OCI-M2 (cell line): ENCODE measurements around the gene EPN3.

ENCODE experiments used
- DNase-seq: peaks from one replicate; lab custom pipeline; 2025; ENCODE audit not compliant: unreplicated experiment; lab: John Stamatoyannopoulos, UW

The EPN3 gene

DNA sequence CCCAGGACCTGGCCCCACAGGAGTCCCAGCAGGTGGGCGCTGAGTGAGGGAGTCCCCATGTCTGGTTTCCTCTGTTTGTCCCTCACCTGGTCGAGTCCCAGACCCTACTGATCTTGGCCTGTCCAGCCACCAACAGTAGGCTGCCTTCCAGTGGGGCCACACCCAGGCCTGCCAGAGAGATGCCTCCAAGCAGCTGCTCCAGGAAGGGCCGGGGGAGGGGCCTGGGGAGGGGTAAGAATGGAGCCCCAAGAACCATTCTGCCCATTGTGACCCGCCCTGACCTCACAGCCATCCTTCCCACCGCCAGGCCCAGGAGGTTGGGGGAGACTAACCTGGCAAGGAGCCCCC is 15.2 kb downstream of the EPN3 start:
- no peak for DNase-seq

DNA sequence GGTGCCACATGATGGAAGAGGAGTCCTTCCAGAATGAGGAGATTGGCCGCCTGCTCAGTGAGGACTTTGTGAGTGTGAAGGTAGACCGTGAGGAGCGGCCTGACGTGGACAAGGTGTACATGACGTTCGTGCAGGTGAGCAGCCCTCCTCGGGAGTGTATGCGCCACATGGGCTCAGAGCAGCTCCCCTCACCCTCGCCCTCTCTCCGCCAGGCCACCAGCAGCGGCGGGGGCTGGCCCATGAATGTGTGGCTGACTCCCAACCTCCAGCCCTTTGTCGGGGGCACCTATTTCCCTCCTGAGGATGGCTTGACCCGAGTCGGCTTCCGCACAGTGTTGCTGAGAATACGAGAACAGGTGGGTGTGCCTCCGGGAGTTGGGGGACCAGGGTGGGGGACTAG is 16.3 kb downstream of the EPN3 start:
- no peak for DNase-seq

DNA sequence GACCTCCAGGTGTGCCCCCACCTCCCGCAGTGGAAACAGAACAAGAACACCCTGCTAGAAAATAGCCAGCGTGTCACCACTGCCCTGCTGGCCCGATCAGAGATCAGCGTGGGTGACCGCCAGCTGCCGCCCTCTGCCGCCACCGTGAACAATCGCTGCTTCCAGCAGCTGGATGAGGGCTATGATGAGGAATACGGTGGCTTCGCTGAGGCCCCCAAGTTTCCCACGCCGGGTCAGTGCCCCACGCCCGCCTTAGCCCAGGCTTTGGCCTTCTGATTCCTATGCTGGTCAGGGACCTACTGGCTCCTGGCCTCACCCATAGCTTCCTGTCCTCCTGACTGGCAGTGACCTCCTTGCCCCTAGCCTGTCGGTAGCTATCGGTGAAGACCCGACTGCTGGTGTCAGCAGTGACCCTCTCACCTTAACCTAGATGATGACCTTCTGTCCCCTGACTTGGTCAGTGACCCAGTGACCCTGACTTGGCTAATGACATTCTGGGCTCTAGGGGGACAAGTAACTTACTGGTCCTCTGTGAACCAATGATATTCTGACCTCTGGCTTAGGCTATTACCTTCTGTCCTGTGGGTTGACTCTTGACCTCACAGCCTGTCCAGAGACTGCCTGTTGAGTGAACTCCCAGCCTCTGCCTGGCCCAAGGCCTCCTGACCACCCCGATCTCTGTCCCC is 16.9 kb downstream of the EPN3 start:
- no peak for DNase-seq

DNA sequence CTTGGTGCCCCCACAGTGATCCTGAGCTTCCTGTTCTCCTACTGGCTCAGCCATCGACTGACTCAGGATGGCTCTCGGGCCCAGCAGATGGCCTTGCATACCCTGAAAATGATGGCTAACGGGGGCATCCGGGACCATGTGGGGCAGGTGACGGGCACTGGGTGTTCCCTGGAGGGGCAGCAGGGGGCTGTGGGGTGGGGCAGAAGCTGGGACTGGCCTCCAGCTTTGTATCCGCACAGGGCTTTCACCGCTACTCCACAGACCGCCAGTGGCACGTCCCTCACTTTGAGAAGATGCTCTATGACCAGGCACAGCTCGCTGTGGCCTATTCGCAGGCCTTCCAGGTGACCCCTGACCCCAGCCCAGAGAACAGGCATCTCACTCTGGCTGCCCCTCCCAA is 17.4 kb downstream of the EPN3 start:
- DNase-seq, result no peak

DNA sequence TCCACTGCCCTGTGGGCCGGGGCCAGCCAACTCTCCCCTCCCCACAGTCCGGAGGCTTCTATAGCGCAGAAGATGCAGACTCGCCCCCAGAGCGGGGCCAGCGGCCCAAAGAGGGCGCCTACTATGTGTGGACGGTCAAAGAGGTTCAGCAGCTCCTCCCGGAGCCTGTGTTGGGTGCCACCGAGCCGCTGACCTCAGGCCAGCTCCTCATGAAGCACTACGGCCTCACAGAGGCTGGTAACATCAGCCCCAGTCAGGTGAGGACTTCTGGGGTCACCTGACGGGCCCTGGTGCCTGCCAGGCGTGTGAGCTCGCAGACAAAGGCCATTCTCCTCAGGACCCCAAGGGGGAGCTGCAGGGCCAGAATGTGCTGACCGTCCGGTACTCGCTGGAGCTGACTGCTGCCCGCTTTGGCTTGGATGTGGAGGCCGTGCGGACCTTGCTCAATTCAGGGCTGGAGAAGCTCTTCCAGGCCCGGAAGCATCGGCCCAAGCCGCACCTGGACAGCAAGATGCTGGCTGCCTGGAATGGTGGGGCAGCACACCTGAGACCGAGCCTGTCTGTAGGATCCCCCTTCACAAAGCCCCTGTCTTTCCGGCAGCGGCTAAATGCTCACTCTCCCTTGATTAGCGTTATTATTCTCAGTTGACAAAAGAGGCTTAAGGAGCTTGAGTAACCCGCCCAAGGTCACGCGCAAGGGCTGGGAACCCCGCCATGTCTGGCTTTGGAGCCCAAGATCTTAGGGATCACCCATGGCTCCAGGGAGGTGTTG is 18.3 kb downstream of the EPN3 start:
- DNase-seq, result no peak

DNA sequence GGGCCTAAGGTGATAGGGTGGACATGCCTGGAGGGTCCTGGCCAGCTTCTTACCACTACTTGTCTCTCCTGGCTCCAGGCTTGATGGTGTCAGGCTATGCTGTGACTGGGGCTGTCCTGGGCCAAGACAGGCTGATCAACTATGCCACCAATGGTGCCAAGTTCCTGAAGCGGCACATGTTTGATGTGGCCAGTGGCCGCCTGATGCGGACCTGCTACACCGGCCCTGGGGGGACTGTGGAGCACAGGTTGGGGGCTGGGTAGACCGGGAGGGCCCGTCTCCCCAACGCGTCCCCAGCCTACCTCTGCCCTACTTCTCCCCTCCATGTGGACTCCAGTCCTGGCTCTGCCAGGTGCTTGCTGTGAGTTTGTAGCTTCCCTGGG is 18.9 kb downstream of the EPN3 start:
- no peak for DNase-seq

DNA sequence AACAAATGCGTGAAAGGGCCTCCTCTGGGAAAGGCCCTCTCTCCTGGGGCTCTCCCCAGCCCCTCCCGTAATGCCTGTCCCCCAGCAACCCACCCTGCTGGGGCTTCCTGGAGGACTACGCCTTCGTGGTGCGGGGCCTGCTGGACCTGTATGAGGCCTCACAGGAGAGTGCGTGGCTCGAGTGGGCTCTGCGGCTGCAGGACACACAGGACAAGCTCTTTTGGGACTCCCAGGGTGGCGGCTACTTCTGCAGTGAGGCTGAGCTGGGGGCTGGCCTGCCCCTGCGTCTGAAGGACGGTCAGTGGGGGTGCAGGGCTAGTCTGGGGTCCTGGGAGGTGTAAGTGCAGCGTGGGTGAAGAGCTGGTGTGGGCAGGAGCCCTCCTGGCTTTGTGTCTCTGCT is 19.3 kb downstream of the EPN3 start:
- DNase-seq, result no peak

DNA sequence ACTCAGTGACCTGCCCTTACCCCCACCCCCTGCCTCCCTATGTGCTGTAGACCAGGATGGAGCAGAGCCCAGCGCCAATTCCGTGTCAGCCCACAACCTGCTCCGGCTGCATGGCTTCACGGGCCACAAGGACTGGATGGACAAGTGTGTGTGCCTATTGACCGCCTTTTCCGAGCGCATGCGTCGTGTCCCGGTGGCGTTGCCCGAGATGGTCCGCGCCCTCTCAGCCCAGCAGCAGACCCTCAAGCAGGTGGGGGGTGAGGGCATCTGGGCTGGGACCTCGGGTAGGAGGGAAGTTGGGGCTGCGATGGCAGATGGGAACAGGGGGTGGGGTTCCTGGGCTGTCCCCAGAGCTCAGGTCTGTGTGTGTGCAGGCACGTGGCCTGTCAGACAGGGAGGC is 21.7 kb downstream of the EPN3 start:
- DNase-seq, result no peak

DNA sequence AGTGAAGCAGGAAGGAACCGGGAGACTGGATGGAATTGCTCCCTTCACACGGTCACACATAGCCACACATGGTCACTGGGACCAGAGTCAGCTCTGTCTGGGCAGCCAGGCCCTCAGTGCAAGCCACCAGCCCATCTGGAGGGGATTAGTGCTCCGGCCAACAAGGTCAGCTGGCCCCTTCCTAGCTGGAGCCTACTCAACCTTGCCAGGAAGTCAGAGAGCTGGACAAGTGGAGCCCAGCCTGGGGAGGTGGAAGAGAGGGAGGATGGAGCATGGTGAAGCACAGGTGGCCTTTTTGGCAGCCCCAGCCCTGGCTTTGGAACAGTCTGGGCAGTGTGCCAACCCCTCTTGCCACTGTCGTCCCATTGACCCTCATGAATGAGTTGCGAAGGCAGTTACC is 24.3 kb downstream of the EPN3 start:
- DNase-seq, result no peak

DNA sequence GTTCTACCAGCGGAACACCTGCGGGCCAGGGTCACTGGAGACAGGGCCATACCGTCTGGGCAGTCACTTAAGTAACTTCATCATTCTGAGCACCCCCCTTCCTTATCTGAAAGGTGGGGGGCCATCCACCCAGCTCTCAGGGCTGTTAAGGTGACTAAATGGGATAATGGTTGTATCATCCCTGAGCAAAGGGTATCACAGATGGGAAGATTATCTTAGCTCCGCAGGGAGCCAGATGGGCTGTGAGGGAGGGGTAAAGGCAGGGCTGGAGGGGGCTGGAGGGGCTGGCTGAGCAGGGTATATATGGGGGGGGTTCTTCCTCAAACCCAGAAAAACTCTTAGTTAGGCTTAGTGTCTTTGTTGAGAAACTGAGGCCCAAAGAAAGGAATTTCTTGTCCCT is 25.1 kb downstream of the EPN3 start:
- no peak for DNase-seq

DNA sequence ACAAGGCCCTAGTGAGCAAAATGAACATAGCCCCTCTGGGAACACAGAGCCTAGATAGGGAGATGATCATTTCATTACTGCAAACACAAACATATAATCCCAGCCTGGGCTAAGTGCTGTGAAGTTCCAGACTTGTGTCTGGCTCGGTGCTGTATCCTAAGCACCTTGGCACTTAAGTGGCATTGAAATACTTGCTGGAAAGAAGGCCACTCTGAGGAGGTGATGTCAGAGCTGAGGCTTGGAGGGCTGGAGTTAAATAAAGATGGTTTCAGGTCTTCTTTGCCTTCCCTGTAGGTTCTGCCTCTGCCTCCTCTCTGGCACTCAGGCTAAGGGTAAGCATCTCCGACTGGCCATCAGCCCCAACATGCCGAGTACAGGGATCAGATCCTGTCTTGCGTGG is 25.6 kb downstream of the EPN3 start:
- DNase-seq, result no peak

DNA sequence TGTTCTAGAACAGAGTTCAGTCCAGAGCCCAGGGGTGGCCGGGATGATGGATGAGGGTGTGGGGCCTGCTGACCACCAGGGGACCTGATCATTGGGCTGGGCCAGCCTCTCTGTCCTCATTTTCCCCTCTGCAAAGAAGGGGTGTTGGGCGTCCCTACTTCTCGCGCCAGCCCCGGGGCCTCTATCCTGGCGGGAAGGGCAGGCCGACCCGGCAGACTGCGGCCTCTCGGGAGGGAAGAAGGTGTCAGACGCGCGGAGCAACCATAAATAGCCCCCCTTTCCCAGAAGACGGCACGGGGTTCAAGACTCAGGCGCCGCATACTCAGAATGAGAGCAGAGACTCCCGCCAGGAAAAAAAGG is 26.0 kb downstream of the EPN3 start:
- no peak for DNase-seq

DNA sequence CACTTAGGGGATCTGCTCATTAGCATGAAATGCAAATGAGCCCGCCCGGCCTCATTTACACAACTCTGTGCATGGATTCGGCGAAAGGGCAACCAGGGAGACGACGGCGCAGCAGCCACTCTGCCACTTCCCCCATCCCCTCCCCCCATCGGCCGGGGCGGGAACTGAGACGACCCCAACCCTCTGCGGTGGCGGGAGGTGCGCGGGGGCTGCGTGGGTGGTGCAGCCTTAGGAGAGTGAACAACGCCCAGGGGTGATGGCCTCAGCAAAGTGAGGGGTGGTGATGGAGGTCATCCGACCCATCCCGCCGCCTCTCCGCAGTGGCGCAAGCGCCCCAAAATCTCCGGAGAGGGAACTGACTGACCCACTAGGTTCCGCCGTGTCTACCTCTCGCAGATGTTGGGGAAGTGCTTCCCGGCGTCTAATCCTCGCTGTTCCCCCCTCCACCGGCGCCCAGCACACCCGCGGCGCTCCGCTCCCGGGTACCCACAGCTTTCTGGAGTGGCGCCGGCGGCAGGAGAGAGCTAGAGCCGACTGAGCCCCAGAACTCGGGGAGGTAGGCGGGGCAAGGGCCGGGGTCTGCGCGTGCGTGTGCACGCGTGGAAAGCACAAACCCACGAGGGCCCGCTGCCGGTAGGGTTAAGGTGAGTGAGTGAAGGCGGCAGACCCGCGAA is 26.5 kb downstream of the EPN3 start:
- DNase-seq, result no peak

DNA sequence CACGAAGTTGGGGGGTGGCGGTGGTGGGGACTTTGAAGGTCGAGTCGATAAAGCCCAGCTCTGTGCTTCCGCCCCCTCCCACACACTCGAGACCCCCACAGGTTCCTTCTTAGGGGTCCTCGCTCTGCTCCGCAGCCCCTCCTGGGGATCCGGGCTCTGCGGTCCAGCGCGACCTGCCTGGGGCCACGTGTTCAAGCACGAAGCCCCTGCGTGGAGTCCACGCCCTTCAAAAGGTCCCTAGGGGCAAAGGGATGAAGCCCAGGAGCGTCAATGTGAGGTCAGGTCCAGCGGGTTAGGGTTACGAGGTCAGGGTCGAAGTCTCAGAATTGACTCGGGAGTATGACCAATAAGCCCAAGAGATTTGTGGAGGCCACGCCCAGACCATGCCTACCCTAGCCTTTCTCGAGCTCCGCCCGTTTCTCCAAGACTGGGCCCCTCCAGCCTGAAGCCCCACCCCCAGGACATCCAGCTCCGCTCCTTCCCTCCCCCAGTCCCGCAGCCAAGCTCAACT is 27.2 kb downstream of the EPN3 start:
- DNase-seq, result no peak

DNA sequence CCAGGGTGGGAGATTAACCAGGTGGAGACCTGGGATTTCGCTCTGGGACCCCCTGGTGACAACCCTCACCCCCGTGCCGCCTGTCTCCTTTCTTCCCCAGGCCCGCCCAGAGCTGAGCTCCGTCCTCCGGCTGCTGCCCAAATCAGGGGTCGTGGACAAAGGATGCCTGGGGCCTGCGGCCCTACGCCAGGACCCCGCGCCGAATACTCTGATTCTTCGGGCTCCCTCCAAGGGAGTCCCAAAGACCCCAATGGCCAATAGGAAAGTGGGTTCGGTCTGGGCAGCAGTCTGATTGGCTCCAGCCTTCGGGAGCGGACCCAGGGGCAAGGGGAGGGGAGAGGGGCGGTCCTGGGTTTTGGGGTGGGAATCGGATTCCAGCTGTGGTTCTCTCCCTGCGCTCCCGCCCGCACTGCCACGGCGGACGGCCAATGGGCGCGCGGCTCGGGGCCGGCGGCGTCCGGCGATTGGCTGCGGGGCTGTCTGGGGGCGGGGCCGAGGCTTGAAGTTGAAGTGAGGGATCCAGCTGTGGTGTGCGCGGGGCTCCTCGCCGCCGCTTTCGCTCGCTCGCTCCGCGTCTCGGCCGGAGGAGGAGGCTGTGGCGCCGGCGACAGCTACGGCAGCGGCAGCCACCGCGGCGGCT is 27.8 kb downstream of the EPN3 start, which contains the start of gene CACNA1G:
TSS of gene CACNA1G (plus strand) at position 531 of the 640 bp plus-strand sequence. CDS start 745 bp downstream, outside the sequence.
- no peak for DNase-seq

DNA sequence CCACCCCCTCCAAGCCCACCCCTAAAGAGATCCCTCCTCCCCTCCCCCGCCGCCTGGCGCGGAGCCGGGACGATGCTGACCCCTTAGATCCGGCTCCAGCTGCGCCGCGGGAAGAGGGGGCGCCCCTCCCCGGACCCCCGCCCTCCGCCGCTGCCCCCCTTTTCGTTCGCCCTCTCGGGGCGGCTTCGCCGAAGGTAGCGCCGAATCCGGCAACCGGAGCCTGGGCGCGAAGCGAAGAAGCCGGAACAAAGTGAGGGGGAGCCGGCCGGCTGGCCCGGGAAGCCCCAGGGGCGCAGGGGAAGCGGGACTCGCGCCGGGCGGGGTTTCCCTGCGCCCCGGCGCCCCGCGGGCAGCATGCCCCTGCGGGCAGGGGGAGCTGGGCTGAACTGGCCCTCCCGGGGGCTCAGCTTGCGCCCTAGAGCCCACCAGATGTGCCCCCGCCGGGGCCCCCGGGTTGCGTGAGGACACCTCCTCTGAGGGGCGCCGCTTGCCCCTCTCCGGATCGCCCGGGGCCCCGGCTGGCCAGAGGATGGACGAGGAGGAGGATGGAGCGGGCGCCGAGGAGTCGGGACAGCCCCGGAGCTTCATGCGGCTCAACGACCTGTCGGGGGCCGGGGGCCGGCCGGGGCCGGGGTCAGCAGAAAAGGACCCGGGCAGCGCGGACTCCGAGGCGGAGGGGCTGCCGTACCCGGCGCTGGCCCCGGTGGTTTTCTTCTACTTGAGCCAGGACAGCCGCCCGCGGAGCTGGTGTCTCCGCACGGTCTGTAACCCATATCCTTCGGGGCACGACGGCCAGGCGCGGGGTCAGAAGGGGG is 28.6 kb downstream of the EPN3 start:
- no peak for DNase-seq

DNA sequence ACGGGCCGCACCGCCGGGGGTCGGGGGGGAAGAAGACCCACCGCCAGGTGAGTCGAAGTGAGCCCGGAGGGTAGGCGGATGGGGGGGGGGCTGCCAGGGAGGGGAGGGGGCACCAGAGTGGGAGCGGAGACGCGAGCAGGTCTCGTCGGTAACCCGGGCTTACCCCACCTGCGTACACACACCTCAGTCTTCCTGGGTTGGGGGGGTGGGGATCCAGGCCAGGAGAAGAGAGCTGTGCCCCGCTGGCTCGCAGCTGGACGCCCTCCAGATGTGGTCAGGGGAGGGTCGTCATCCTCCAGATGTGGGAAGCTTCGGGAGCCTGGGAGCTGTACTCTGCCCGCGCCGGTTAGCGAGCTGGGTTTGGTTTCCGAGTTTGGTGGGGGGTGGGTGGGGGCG is 29.2 kb downstream of the EPN3 start:
- no peak for DNase-seq

DNA sequence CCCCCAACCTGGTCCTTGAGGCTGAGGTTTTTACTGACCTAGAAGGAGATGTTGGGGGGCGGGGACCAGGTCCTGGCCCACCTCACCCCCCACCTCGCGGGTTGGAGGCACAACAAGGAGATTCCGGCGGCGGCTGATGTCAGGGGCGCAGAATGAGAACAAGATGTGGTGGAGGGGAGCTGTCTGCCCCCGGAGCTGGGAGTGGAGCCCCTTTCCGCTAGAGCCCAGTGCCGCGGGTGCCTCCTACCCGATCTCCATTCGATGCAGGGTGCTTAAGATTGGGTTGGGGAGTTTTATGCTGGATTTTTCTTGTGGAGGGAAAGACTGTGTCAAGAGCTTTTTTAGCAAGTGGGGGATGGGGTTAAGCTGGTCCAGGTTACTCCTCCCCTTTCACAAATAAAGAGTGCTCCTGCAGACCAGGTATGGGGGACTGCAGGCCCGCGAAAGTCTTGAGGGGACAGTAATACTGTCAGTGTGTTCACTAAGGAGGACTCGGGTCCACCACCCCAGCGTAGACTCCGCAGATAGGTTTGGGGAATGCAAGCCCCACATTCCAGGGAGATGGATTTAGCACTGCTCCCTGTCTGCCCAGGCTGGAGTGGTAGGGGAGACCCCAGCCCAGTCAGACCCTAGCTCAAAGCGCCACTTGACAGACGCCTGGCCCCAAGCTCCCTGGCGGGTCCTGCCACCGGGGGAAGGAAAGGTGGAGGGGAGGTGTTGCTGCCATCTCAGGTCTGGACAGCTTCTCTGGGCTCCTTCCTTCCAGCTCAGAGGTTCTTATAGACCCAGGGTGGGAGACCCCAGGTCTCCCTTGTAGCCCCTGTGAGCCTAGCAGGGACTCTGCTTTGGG is 29.9 kb downstream of the EPN3 start:
- DNase-seq, result no peak

DNA sequence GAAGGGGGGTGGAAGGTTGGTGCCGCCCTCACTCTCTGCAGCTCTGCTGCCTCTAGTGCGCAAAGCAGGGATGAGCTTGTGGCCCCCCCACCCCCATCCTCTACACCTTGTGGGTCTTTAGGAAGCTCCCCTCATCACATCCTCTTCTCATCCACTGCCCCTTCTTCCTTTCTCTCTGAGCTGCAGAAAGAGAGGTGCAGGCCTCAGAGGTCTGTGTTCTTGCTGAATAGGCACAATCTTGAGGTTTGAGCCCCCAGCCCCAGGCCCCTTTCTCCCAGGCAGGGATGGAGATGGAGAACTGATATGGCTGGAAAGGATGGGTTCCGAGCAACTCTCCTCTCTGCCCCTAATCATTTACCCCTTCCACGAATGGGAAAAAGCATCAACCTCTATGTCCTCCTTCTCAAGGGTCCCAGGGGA is 30.6 kb downstream of the EPN3 start:
- DNase-seq, result no peak

DNA sequence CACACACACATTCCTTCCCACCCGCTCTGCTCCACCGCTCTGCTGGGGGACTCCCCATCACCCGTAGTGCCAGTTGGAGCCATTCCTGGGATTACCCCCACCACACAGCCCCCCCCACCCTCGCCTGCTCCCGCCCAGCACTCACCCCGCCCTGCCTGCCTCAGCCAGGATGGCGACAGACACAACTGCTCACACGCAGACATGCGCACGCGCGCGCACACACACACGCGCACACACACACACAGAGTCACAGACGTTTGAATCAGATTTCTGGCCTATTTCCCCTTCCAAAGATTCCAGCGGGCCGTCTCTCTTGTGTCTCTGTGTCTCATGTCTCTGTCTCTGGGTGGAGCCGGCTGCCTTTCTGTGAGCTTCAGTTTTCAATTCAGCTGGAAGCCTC is 32.4 kb downstream of the EPN3 start:
- DNase-seq, result no peak
